ENCODE data around the gene RBM17.

DNA sequence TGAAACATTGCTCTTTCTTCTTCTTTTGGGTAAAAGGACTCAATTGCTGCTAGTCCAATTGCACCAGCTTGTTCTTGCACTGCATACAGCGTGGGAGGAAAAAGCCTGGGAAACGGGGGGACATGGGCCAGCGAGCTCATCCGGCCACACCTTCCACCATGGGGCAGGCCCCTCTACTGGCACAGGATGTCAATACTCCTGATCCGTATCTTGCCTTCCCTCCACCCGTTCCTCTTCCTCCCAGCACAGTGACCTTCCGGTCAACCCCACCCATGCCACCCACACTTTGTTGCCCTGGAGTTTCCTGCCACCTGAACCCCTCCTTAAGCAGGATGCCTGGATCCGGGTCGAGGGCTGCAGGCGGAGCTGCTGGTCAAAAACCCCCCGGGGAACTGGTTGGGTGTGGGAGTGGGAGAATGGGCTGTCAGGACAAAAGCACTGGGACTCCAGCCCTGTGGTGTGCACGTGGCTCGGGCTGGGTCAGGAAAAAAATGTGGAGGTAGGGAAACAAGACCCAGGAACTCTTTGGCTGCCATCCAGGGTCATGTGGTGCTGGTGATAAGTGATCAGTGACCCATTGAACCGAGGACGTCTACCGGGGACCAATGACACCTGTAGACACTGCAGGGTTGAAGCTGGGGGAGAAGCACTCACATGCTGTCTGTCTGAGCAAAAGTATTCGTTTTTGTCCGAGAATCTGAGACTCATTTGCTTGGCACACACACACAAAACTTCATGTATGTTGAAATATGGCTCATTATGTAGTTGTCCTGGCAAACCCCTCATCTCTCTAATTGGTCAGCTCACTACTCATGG, 34.8 kb upstream of the RBM17 start:
- TF ChIP-seq, protein P1, sequence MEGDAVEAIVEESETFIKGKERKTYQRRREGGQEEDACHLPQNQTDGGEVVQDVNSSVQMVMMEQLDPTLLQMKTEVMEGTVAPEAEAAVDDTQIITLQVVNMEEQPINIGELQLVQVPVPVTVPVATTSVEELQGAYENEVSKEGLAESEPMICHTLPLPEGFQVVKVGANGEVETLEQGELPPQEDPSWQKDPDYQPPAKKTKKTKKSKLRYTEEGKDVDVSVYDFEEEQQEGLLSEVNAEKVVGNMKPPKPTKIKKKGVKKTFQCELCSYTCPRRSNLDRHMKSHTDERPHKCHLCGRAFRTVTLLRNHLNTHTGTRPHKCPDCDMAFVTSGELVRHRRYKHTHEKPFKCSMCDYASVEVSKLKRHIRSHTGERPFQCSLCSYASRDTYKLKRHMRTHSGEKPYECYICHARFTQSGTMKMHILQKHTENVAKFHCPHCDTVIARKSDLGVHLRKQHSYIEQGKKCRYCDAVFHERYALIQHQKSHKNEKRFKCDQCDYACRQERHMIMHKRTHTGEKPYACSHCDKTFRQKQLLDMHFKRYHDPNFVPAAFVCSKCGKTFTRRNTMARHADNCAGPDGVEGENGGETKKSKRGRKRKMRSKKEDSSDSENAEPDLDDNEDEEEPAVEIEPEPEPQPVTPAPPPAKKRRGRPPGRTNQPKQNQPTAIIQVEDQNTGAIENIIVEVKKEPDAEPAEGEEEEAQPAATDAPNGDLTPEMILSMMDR (IDR thresholded peaks at IDR 0.05; ENCODE audit: low read length), result no peak
- no peak for TF ChIP-seq EZH2 (IDR thresholded peaks at IDR 0.05; ENCODE audit: borderline replicate concordance, low read length)

Data from OCI-LY1 (cell line).